SW 1271 (cell line): ENCODE data around the gene TMEM150C.
"Not testable (repeated sequence)": the region's sequence is repeated elsewhere in the genome, so short reads cannot be mapped to it uniquely, and the experiment has no call there.

Experiments
- DNase-seq, 2 experiments: peaks; one replicate each; lab custom pipeline; 2025; lab: John Stamatoyannopoulos, UW

The TMEM150C gene

DNA sequence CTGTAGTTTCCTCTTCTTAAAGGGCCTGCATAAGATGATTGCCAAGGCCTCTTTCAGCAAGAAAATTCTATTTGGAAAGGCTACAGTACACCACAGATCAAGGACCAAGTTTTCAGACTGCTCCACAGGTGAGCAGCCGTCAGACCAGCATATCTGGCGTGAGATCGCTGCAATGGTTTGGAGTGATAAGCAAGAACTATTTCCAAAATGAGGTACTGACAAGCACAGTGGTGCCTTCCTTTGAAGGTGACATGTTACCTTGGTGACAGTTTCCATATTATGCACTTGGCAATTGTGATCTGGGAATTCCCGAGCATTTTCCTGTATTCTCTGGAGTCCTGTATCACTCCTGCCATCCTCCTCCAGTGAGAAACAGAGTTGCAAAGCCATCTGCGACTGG, 7.3 kb upstream of the TMEM150C start:
- no peak for DNase-seq

GRCh38 chr4:82567444-82567843, 5.7 kb upstream of the TMEM150C start:
- no peak for DNase-seq

DNA sequence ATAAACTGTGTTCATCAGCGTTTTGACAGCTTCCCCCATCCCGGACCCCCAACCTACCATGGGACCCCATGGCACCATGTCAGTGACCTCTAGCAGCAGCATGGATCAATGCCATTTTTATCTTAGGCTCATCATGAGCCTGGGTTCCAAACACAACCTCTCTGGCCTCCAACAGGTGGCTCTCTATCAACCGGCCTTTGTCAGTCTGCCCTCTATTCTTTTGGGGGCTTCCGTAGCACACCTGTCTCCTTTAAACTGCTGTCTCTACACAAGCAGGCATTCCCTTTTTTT, 721 bp upstream of the TMEM150C start:
- DNase-seq: no peak

DNA sequence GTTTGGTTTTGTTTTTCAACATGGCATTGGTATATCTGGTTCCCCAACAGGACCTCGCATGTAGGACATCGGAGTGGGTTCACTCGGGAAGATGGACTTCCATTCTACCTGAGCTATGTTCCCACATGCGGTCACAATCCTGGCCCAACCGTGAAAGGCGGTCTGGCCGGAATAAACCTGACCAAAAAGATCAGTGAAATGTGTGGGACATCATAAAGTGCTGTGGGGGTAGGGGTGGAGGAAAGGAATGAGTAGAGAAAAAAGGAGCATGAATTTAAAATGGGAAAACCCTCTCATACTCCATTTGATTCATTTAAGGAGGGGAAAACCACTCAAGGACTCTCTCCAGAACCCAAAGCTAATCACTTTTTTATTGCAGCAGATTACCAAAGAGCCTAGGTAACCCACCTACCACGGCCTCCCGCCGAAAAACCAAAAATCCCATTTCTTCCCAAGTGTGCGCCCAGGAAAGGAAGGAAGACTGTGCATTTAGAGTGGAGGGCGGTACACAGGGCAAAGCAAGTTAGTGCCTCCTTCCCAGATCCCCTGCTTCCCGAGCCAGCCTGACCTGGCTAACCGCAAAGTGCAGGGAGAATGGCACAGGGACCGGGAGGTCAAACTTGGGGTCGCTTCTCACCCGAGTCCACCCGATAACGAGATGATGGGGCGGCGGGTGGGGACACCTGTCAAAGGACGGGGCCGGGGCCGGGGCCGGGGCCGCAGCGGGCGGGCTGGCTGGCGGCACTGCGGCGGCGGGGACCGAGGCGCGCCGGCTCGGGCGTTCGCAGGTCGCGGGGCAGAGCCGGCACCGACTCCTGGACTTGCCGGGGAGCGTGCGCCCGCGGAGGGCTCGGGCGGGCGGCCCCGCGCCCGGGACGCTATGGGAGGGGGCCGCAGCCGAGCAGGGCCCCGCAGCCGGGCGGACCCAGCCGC, 669 bp downstream of the TMEM150C start:
- no peak for DNase-seq

DNA sequence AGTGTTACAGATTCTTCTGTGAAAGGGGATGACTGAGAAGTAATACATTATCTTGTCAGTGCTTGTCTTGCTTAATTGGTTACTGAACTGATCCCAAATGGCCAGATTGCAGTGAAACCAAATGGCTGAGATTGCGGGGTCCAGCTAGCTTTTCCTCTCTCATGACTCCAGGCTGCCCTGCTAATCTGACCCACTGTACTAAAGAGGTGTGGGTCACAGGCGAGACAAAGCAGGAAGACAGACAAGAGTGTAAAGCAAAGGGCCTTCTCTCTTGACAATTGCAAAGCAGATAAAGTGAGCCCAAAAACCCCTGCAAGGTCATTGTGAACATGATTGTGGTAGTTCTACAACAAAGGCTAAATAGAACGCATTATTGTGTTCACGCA, 2.1 kb downstream of the TMEM150C start:
- no peak for DNase-seq

- DNase-seq: not testable (repeated sequence)
Observed at GRCh38 chr4:82559090-82559734, 2.6 kb downstream of the TMEM150C start.

GRCh38 chr4:82555276-82555675, 6.5 kb downstream of the TMEM150C start:
- no peak for DNase-seq

DNA sequence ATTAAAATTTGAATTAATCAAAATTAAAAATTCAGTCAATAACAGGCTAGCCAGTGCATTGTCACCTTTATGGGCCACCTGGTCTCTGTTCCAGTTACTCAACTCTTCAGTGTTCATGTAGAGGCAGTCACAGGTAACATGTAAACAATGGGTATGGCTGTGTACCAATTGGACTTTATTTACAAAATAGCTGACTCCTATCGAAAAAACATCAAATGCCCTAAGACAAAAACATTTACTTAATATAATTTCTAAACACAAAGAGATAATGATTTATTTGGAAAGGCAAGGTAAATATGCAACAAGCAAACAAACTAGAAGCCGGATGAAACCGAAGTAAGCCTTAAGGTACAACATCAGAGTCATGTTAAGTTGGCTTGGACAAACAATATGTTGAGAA, 8.8 kb downstream of the TMEM150C start:
- DNase-seq: no peak

- no peak for DNase-seq
Observed at GRCh38 chr4:82551734-82552133, 10.1 kb downstream of the TMEM150C start.

DNA sequence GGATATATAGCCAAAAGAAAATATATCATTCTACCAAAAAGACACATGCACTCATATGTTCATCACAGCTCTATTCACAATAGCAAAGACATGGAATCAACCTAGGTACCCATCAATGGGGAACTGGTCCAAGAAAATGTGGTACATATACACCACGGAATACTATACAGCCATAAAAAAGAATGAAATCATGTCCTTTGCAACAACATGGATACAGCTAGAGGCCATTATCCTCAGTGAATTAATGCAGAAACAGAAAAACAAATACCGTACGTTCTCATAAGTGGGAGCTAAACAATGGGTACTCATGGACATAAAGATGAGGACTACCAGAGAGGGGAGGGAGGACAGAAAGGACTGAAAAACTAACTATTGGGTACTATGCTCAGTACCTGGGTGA, 13.9 kb downstream of the TMEM150C start:
- DNase-seq: not testable (repeated sequence)

DNA sequence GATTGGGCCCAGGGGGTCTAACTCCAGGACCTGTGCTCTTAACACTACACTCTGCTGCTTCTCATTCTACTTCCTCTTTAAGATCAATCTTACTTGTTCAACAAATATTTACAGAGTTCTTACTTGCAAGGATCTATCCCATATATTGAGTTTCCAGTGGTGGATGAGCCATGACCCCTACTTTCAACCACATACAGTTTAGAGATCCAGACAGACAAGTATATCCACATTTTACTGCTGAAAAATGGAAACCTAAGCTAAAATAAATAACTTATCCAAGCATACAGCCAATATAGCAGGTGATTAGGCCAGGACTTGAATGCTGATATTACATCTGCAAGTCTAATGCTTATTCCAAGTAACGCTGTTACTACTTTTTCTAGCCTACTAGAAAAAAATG, 18.7 kb downstream of the TMEM150C start:
- no peak for DNase-seq

DNA sequence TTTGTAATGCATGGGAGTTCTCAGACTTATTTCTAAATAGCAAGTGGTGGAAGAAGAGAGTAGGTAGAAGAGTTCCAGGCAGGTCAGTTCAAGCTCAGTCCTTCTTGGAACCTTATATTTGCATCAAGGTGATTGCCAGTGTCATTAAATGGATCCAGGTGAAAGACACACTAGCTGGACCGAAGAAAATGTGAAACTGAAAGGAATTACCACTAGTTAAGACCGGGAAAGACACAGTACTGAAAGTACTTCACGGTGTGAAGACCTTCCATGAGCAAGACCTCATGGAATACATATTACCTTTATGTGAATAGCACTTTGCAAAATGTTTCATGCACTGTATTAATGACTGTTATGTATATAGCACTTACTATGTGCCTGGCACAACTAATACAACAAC, 19.1 kb downstream of the TMEM150C start:
- no peak for DNase-seq

- DNase-seq: no peak
Observed at GRCh38 chr4:82529322-82529721, 32.5 kb downstream of the TMEM150C start.

DNA sequence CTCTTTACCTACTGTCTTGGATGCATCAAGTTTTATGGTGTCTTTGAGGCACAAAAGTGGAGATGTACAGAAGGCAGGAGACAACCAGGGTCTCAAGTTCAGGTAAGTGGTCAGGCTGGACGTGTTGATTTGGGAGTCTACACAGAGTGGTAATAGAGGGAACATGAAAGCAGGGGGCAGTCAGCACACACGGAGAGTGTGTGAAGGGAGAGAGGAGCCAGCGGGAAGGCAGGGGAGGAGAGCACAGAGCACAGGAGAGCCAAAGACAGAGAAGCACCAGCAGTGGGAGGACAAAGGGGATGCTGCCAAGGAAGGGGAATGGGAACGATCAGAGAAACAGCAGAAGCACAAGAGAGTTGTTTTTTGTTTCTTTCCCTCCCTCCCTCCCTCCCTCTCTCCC, 32.9 kb downstream of the TMEM150C start:
- no peak for DNase-seq

- DNase-seq: no peak
Observed at GRCh38 chr4:82528074-82528473, 33.7 kb downstream of the TMEM150C start.

DNA sequence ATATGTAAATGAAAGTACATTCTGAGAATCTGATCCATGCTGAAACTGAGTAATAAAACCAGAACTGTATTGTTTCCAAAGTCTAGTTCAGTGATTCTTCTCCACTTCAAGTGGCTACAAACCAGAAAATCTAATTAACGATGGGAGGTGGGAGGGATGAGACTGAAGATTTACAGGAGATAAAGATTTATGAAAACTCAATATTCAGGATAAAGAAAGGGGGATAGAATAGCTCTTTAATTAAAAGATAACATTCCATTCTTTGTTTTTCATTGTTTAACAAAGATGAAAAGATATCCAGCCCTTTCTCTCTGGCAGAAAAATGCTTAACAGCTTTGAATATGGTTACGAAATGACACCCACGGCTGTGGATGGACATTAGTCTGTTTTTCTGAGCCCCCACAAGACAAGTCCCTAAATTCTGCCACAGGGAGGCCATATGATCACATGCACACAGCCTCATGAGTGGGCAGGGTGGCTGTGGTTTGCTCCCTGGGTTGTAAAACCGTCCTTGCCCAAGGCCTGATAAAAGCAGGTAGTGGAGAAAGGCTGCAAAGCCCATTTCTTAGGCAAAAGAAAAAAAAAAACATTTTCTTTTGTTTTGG, 36.4 kb downstream of the TMEM150C start:
- DNase-seq: no peak

DNA sequence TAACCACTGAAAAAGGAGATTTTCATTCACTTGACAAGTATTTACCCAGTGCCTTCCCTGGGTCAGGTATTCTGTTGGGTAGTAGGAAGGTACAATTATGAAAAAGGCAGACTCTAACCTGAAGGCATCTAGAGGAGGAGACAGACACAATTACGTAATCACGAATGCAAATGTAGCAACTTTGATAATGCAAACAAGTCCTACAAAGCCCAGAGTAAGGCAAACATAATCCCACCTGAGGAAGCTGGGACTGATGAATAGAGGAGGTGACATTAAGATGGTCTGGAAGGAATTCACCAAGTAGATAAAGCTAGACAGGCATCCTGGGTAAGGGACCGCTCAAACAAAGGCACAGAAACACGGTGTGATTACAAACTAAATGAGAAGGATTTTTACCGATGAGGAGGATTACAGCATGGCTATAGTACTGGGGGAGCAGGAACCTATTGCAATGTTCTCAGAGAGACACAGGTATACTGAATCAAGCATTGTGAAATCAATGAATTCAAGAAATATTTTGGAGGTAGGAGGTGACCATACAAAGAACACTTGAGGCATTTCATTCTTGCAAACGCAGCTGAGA, 37.1 kb downstream of the TMEM150C start:
- no peak for DNase-seq

DNA sequence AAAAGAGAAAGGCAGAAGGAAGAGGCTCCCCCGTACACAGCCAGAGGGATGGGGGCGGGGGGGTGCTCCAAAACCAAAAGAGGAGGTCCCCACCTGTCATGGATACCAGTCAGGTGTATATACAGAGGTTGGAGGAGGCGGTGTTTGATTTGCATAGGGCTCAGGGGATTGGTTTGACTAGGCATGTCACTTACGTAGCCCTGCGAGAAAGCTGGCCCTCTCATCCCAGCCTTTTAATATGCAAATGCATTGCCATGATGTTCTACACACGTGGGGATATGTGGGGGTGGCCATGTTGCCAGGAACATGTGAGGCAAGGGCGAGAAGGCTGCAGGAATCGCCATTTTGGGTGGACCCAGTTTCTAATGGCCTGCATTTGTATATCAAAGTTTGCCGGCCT, 38.6 kb downstream of the TMEM150C start:
- DNase-seq: no peak

- DNase-seq: no peak
Observed at GRCh38 chr4:82522472-82522871, 39.3 kb downstream of the TMEM150C start.

DNA sequence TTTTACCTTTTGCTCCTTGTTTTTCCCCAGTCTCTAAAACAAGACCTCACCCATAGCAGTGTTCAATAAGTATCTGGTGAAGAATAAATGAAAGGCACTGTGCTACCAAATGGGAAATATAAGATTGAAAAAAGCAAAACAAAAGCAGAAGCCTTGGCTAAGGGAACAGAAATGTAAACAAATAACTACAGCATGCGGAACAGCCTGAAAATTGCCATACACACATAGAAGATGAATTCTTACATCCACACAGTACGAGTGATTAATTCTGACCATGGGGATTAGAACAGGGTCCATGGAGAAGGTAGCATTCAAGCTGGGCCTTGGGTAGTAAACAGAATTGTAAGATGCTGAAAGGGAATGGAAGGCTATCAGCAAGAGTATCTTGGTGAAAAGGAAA, 40.5 kb downstream of the TMEM150C start:
- DNase-seq: no peak

GRCh38 chr4:82519776-82520175, 42.0 kb downstream of the TMEM150C start:
- DNase-seq: no peak

DNA sequence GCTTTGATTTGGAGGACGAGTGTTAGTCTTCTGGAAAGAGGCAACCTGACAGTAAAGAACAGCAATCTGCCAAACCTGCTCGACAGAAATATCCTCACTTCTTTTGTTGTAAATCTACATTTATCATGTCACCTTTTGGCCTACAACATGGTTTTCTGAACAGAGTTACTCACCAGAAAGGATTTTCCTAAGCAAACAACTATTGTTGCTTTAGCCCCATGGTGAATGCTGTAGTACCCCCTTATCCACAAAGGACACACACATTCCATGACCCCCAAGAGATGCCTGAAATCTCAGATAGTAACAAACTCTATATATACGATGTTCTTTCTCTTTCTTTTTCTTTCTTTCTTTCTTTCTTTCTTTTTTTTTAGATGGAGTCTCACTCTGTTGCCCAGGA, 42.7 kb downstream of the TMEM150C start:
- DNase-seq: no peak

DNA sequence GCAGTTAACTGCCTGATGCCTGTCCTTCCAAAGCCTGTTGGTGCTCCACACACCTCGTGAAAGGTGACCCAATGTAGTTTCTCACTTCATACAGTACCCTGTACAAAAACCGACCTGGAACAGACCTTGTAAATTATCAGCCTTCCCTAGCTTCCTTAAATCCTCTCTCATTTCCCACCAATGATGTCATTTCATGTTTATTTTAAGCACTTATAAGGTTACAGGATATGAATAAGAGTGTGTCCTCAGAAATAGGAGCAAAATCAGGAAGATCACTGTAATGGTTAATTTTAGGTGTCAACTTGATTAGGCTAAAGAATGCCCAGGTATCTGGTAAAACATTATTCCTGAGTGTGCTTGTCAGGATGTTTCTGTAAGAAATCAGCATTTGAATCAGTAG, 44.7 kb downstream of the TMEM150C start:
- no peak for DNase-seq
